HG02981 (cell line): Measurements from ENCODE around the gene CAMK1D.

Experiments
- ATAC-seq: cut with Tn5 transposase; IDR thresholded peaks from one replicate; pipeline ENCODE4 v1.9.1; 2021; ENCODE audit warnings: mild to moderate bottlenecking, moderate library complexity; ENCODE audit not compliant: unreplicated experiment

CAMK1D gene

GRCh38 chr10:12642036-12642435 is 292.7 kb downstream of the CAMK1D start:
- ATAC-seq = no peak

GRCh38 chr10:12643279-12643678 is 293.9 kb downstream of the CAMK1D start:
- ATAC-seq = no peak

- peak; percentile 64 for ATAC-seq
These were observed 295.2 kb downstream of the CAMK1D start for GRCh38 chr10:12644380-12645144.

GRCh38 chr10:12645449-12645848 is 296.1 kb downstream of the CAMK1D start:
- no peak for ATAC-seq

- ATAC-seq = no peak
These were observed 299.8 kb downstream of the CAMK1D start for GRCh38 chr10:12649012-12649584.

GRCh38 chr10:12650122-12650521 is 300.8 kb downstream of the CAMK1D start:
- ATAC-seq = no peak

GRCh38 chr10:12650538-12651298 is 301.4 kb downstream of the CAMK1D start:
- no peak for ATAC-seq

GRCh38 chr10:12655940-12656339 is 306.6 kb downstream of the CAMK1D start:
- no peak for ATAC-seq

- ATAC-seq = no peak
These were observed 307.3 kb downstream of the CAMK1D start for GRCh38 chr10:12656518-12657142.

GRCh38 chr10:12657489-12657888 is 308.1 kb downstream of the CAMK1D start:
- ATAC-seq = no peak

- ATAC-seq = no peak
These were observed 309.2 kb downstream of the CAMK1D start for GRCh38 chr10:12658526-12658925.

- ATAC-seq = no peak
These were observed 310.4 kb downstream of the CAMK1D start for GRCh38 chr10:12659706-12660105.

GRCh38 chr10:12660812-12661211 is 311.5 kb downstream of the CAMK1D start:
- ATAC-seq = no peak

- no peak for ATAC-seq
These were observed 312.3 kb downstream of the CAMK1D start for GRCh38 chr10:12661671-12662070.

GRCh38 chr10:12663863-12664262 is 314.5 kb downstream of the CAMK1D start:
- no peak for ATAC-seq

- no peak for ATAC-seq
These were observed 316.2 kb downstream of the CAMK1D start for GRCh38 chr10:12665501-12665900.

- ATAC-seq = no peak
These were observed 317.7 kb downstream of the CAMK1D start for GRCh38 chr10:12667052-12667451.

- no peak for ATAC-seq
These were observed 319.3 kb downstream of the CAMK1D start for GRCh38 chr10:12668634-12669033.

- ATAC-seq = no peak
These were observed 320.7 kb downstream of the CAMK1D start for GRCh38 chr10:12670004-12670403.

- ATAC-seq = no peak
These were observed 325.8 kb downstream of the CAMK1D start for GRCh38 chr10:12675186-12675585.

- ATAC-seq = no peak
These were observed 330.3 kb downstream of the CAMK1D start for GRCh38 chr10:12679636-12680035.
